CD4-positive, alpha-beta T cell treated with Interferon alpha-2 for 1 hour (primary cell): Measurements from ENCODE around the gene MYOM1.
A peak's percentile ranks its signal among the peaks of the same experiment; 100 is the strongest.
"Not testable (repeated sequence)": the region's sequence is repeated elsewhere in the genome, so short reads cannot be mapped to it uniquely, and the experiment has no call there.

Source experiments
- DNase-seq, 2 donors: peaks; one replicate each; pipeline ENCODE4 v3.0.0-alpha.2; 2020 to 2022

MYOM1 gene

DNA sequence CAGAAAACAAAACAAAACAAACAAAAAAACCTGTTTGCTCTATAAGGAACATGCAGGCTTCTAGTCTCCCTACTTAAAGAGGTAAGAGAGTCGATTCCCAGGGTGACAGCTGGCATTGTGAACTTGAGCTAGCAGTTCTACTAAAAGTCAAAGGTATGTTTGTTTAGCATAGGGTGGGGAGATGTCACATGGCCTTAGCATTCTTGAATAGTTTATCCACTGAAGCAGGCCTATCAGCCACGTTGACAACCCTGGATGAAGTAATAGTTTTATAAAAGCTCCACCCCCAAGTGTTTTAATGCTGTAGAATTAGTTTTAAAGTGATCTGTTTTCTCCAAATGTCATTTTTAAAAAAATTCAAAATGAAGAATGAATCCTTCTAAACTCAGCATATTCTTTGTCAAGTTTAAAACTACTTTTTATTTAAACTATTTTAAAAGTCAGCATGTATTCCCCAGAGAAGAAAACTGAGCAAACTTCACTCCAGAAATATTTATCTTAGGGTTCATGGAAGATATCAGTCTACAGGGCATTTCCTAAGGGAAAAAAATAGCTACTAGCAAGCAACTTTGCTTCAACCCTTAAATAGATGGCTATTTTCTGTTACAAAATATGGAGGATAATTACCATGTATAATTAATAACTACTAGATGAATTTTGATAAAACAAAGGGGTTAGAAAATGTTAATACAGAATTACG is 1.7 kb downstream of the MYOM1 start:
- no peak for DNase-seq

DNA sequence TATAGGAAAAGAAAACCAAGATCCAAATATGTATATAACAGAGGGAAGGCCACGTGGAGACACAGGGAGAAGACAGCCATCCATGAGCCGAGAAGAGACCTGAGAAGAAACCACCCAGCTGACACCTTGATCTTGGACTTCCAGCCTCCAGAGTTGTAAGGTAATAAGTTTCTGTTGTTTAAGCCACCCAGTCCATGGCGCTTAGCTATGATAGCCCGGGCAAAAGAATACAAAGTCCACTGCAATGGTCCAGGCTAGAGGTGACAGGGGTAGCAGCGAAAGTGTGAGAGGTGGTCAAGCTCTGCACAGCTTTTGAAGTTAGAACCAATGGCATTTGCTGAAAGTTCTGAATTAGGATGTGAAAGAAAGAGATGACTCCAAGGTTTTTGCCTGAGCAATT is 2.8 kb downstream of the MYOM1 start:
- DNase-seq: no peak

DNA sequence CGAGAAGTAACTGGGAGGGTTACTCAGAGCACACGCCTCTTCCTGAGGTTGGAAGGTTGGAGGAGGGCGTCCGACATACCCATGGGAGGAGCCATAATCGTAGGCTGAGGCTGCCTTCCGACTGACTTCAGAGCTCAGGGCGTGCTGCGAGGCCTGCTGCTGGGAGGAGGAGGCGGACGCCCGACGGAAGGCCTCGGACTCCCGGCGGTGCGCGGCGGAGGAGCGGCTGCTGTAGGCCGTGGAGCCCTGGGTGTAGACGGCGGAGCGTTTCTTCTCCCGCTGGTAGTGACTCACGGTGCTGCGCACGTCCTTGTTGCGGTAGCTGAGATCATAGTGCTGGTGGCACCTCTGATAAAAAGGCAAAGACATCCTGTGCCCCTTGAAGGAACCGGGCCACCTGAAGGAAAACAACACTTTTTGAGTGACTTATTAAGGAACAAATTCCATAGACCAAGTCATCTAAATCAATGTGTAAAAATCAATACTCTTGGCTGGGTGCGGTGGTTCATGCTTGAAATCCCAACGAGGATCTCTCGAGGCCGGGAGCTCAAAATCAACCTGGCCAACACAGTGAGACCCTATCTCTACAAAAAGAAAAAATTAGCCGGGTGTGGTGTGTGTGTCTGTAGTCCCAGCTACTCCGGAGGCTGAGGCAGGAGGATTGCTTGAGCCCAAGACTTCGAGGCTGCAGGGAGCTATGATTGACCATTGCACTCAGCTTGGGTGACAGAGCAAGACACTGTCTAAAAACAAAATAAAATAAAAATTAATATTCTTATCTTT is 4.7 kb downstream of the MYOM1 start:
- no peak for DNase-seq

DNA sequence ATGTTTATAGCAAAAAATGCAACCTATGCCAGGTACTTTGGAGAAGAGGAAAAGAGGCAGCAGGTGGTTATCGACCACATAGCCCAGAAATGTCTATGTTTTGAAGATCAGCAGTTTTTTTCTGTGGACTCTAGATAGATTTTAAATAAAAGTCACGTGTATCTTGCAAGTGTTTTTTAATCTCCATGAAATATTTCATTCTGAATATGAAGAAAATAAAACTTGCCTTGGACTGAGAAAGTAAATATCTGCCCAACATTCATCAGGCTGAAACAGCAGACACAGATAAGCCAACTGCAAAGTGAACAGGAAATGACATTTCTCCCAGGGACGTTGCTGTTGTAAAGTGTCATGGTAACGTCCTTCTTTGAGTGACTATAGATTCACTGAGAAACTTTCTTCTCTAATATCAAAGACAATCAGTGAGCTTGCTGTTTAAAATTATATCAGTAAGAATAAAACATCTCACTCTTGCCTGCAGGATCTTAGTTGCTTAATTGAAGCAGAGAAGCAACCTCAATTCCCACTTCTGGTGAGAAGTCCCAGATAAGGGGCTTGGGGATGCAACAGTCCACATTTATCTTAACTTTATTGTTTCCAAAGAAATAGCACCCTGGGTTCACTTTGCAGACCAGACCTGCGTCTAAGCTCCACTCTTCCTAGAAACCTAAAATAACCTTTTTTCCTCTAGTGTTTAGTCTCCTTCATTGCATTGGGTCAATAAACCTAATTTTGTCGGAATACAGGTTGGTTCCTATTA is 6.3 kb downstream of the MYOM1 start:
- DNase-seq: peak in 1 of 2 donors; percentile 23

DNA sequence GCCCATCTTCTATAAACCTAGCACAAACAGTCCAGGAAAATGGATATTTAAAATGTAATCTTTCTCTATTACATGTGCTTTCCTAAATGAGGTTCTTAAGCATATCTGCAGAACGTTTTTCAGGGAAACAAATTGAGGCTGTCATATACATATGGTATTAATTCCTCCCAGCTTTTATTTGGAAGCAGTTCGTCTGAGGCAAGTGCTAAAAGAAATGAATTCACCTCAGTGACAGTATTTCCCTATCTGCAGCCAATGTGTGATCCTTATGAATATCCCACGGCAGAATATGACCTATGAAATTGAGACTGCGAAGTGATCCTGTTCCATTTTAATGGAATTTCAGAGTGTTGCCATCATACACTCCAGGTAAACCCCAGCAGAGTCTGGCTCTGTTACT is 7.1 kb downstream of the MYOM1 start:
- DNase-seq: no peak

DNA sequence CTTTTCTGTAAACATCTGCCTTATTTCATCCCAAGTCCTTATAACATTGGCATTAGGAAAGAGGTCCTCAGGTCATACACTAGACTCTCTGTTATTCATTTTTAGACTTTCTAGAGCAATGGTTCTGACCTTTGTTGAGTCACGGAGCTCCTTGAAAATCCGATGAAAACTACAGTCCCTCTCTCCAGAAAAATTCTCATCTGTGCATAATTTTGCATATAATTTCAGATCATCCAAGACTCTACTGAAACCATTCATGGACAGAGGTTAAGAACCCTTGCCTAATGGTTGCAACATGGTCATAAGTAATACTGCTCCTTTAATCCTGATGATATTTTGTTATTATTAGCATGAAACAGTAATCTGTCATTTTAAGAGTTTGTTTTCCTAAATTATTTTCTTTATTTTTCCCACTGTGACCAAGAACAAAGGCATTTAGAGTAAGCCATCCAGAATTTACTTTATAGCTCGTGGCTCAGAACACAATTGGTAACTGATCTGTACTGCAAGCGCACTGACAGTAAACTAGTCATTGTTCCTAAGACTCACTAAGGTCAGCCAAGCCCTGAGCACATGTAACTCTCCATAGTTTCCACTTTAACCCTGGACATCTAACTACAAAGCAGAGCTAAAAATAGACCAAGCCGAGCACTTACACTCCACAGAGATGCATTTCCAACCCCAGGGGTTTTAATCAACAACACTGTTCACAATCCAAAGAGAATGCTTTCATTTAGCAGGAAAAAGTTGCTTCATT is 8.4 kb downstream of the MYOM1 start:
- DNase-seq: no peak

DNA sequence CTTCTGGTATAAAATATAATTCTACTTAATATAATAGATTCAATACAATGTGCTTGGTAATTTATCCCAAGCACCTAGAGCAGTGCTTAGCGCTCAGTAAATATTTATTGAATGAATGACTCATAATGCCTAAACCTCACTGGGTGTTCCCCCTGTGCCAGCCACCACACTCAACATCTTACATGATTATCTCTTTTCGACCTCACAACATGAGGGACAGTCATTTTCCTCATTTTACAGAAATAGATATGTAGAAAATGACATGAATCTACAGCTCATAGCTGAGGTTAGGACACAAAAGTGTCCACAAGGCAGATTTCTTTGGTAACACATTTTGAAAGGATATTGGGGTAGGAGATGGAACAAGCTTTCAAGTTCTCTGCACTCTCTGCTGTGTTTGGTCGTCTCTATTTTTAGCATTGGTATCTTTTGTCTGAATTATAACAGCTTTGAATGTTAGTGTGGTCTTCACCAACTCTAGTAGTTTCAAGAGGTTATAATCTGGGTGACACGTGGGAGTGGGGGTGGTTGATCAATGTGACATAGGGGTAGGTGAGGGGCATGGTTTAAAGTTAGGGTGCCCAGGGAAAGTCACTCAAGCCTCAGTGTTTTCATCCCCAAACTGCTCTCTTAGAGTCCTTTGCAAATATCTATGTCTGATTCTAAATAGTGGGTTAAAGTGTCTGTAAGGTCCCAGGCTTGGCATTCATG is 9.8 kb downstream of the MYOM1 start:
- no peak for DNase-seq

DNA sequence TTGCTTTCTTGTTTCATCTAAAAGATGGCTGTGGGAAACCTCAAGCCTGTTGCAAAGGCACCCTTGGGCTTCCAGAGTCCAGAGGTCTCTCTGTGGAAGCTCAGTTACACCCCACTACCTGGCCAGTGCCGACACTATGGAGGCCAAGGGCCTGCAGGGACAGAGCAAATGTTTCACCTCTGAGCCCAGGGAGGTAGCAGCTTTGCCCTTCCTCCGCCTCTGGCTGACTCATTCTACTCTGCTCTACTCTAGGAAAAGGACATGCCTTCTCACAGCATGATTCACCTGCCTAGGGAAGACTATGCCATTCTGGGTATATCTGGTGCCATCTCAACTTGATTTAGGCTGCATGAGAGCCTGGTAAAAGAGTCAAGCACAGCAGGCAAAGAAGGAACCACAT is 12.2 kb downstream of the MYOM1 start:
- no peak for DNase-seq

DNA sequence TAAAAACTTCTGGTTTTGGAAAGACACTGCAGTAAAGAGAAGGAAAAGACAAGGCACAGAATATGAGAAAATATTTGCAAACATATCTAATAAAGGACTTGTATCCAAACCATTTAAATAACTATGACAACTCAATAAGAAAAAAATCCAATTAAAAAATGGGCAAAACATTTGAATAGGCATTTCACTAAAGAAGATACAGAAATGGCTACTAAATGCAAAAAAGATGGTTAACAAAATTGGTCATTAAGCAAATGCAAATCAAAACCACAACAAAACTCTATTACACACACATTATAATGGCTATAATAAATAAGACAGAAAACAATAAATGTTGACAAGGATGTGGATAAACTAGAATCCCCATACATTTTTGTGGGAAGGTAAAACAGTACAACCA is 14.5 kb downstream of the MYOM1 start:
- DNase-seq: no peak

DNA sequence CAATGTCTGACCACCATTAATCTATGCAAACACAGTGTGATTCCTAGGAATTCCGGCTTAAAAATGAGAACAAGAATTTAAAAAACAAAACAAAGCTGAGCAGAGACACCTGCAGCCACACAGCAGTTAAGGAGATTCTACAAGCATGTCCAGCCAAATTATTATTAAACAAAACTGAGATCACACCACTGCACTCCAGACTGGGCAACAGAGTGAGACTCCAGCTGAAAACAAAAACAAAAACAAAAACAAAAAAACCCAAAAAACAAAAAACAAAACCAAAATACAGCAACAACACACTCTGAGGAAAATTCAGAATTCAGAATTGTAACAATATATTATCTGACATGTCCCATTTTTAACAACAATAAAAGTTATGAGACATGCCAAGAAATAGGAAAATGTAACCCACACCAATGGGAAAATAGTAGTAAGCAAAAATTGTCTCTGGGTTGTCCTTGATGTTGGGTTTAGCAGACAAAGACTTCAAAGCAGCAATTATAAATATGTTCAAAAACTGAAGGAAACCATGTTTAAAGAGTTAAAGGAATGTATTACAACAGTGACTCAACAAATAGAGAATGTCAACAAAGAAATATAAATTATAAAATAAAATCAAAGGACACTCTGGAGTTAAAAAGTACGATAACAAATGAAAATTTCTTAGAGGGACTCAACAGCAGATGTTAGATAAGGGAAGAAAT is 19.7 kb downstream of the MYOM1 start:
- no peak for DNase-seq

DNA sequence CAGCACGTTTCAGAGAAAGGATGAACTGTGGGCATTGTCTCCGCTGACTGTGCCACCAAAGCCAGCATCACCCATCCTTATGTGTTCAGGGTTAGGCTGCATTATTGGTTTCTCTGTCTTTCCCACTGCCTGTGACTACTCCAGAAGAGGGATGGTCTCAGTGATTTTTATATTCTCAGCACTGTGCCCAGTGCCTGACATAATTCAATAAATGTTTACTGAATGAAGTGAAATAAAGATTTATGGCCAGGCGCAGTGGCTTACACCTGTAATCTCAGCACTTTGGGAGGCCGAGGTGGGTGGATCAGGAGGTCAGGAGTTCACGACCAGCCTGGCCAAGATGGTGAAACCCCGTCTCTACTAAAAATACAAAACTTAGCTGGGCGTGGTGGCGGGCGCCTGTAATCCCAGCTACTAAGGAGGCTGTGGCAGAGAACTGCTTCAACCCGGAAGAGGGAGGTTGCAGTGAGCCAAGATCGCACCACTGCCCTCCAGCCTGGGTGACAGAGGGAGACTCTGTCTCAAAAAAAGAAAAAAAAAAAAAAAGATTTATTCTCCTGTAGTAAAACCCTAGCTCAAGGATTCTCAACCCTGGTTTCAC is 21.4 kb downstream of the MYOM1 start:
- not testable (repeated sequence) for DNase-seq

DNA sequence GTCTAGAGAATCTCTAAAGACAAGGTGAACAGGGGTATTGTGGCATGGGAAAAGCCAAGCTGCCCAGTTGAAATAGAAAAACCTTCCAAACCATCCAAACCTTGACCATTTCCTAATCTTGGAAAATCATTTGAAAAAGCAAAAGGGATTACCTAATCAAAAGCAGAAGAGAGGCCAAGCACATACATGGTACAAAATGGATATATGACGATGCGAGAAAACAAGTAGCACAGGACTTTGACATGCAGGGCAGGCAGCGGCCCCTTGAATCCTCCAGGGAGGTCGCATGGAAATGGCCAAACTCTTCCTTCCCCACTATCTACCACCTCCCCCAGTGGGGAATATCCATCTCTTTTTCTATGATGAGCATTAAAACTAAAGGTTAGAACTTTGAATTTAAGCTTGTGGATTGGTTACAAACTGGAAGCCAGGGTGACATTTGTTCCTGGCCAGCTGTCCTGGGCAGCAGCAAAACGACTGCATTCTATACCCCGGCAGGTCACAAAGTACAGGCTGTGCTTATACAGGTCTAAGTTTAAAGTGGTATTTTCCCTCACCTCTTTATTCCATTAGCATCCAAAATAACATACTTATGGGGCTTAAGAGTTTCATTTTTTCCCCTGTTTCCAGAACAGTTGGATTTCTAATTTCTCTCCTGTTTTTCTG is 24.7 kb downstream of the MYOM1 start:
- no peak for DNase-seq

DNA sequence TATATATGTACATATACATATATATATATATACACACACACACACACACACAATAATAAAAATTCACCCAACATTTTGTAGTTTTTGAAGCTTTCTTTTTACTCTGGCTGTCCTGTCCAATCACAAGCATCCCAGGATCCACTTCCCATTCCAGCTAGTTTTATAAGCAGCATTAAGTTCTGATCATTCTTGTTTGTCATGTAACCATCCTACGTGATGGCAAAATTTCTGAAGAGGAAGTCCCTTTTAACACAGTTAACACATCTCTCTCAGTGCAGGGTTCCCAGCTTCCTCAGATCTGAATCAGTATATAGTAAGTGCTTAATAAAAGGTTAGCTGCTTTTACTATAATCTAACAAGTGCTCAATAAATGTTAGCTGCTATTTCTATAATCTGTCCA is 26.4 kb downstream of the MYOM1 start:
- no peak for DNase-seq

DNA sequence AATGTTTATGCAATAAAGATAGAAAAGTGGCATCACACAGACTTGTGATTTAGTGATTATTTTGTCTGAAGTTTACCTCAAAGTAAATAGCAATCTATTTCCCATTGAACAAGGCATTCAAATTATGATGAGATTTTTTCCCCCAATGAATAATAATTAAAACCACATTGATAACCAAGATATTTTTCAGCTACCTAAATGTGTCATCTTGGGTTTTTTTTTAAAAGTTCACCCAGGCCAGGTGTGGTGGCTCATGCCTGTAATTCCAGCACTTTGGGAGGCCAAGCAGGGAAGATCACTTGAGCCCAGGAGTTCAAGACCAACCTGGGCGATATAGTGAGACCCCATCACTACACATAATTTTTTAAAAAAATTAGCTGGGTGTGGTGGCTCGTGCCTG is 27.0 kb downstream of the MYOM1 start:
- no peak for DNase-seq

DNA sequence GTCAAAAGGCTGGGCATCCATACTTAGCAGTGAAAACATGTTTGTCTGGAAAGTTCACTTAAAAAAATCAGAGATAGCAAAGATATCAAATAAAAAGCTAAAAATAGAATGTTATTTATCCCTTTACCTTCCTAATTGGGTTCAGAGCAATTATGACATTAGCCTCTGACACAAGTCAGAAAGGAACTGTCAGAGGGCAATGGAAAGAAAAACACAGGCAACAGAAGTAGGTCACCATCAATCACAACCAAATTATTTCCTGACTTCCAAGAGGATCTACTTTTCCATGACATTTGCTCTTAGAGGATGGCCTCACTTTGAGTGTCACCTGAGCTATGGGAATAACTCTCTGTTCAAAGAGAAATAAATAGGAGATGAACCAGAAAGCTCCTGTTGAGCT is 27.5 kb downstream of the MYOM1 start:
- DNase-seq: no peak

DNA sequence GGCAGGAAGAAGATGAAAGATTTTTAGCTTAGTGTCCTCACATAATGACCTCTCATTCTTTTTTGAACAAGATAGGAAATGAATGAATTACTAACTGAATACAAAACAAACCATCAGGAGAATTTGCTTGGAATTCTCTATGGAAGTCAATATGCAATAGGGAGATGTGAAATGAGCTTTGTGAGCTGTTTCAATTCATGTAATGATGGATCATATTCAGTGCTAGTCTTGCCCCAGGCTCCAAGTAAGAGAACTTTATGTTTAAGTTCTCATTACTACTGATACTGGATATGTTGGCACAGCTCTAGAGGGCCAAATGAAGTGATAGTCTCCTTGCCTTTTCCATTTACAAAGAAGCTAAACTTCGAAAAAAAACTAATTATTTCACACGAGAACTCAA is 29.2 kb downstream of the MYOM1 start:
- no peak for DNase-seq

DNA sequence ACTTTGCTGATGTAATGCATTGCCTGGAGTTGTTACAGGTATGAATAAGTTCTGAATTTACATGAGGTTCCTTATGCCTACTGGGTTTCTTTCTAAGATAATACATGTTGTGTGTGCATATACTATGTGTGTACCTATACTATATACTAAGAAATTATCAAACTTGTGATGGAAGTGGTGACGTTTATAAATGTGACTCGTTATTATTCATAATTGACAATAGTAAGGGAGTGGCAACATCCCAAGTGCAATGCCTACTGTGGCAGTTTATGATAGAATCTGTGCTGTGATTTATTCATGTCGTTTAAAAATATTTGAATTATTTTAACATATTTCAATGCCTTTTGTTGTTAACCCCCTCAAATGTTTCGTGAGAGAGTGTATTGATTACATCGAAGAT is 29.9 kb downstream of the MYOM1 start:
- DNase-seq: no peak

DNA sequence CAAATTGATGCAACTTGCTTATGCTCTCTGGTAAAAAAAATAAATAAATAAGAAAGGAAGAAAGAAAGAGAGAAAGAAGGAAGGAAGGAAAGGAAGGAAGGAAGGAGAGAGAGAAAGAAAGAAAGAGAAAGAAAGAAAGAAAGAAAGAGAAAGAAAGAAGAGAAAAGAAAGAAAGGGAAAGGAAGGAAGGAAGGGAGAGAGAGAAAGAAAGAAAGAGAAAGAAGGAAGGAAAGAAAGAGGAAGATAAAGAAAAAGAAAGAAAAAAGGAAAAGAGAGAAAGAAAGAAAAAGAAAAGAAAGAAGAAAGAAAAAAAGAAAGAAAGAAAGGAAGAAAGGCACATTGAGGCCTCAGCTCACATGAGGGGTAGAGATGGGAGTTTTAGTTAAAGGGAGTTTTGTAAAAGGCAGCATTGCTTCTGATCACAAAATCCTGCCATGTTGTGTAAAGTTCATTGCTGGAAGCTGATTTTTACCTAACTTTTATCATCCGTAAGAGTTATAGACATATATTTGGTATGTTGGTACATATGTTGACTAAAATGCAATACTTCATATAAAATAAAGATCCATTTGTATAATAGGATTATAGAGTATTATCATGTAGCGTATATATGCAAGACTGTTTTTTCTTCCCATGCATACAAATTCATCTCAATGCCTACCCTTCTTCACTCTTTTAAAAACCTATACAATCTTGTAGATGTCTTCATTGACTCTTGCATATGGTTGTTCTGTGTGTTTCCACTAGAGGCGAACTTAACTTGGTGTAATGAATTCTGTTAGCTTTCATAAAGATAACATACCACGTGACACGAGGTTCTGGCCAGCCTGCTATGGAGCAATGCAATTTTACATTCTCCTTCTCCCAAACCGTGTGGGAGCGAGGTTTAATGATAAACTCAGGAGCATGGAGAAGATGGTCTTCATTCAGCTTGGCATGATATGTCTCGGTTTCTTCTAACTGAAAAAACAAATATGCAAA is 32.8 kb downstream of the MYOM1 start:
- no peak for DNase-seq

DNA sequence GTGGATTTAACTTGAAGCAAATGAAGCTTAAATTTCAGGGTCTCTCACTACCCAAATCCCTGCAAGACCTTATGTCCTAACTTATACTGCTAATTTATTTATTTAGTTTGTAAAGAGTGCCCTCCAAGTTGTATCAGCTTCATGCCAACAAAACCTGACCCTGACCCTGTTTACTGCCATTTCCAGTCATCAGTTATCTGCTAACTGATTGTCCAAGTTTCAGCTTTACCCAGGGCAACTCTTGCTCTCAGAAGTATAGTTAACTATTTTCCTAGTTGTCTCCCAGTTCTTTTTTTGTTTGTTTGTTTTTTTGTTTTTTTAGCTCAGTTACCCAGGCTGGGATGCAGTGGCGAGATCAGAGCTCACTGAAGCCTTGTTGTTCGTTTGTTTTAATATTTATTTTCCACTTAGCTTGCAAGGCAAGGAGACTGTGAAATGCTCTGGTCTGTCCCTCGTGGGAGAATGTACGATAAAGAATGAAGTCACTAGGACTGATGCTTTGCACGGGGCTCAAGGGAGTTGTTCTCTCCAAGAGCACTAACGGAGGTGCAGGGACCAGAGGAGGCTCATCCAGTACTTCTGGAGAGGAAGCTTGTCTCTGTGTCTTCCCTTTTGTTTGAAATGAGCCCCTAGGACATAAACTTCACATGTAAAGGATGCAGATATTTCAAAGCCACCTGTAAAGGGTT is 35.3 kb downstream of the MYOM1 start:
- DNase-seq: no peak
